GM21515 (cell line): ENCODE data around the gene WDR73.
A peak's percentile ranks its signal among the peaks of the same experiment; 100 is the strongest.

ENCODE experiments used
- ATAC-seq: cut with Tn5 transposase; IDR thresholded peaks from one replicate; pipeline ENCODE4 v1.9.1; 2021; ENCODE audit not compliant: unreplicated experiment

WDR73 gene

GRCh38 chr15:84621358-84621979, 32.6 kb downstream of the WDR73 start:
- no peak for ATAC-seq

GRCh38 chr15:84620626-84621025, 33.5 kb downstream of the WDR73 start:
- no peak for ATAC-seq

GRCh38 chr15:84616235-84616634, 37.8 kb downstream of the WDR73 start:
- no peak for ATAC-seq

GRCh38 chr15:84611631-84612030, 42.5 kb downstream of the WDR73 start:
- no peak for ATAC-seq

- no peak for ATAC-seq
Observed at GRCh38 chr15:84609818-84610525, 44.1 kb downstream of the WDR73 start.

GRCh38 chr15:84608707-84609284, 45.3 kb downstream of the WDR73 start:
- ATAC-seq, result no peak

GRCh38 chr15:84606653-84607120, 47.4 kb downstream of the WDR73 start:
- ATAC-seq, result no peak

GRCh38 chr15:84605554-84605882, 48.6 kb downstream of the WDR73 start:
- ATAC-seq, result no peak

- ATAC-seq, result no peak
Observed at GRCh38 chr15:84604826-84605553, 49.1 kb downstream of the WDR73 start.

- ATAC-seq, result no peak
Observed at GRCh38 chr15:84603630-84604379, 50.3 kb downstream of the WDR73 start.

GRCh38 chr15:84601555-84601838, 52.6 kb downstream of the WDR73 start:
- ATAC-seq, result no peak

GRCh38 chr15:84600687-84601554, 53.2 kb downstream of the WDR73 start, which contains the start of gene ZSCAN2:
ZSCAN2 (plus strand) TSS chr15:84601009; CDS start chr15:84603928, 2,919 bp downstream.
- ATAC-seq, result peak; percentile 93

- peak; percentile 2 for ATAC-seq
Observed at GRCh38 chr15:84600331-84600686, 53.8 kb downstream of the WDR73 start.

- ATAC-seq, result no peak
Observed at GRCh38 chr15:84599906-84600305, 54.2 kb downstream of the WDR73 start.

GRCh38 chr15:84598993-84599392, 55.1 kb downstream of the WDR73 start:
- ATAC-seq, result no peak

- peak; percentile 50 for ATAC-seq
Observed at GRCh38 chr15:84598250-84598649, 55.8 kb downstream of the WDR73 start.

- ATAC-seq, result no peak
Observed at GRCh38 chr15:84597296-84597695, 56.8 kb downstream of the WDR73 start.

- ATAC-seq, result no peak
Observed at GRCh38 chr15:84595660-84596059, 58.4 kb downstream of the WDR73 start.

- ATAC-seq, result no peak
Observed at GRCh38 chr15:84594617-84595290, 59.3 kb downstream of the WDR73 start.

- ATAC-seq, result no peak
Observed at GRCh38 chr15:84591815-84592214, 62.3 kb downstream of the WDR73 start.
